HG03460 (cell line): Measurements from ENCODE around the gene DTNBP1.
"Not testable (repeated sequence)": the region's sequence is repeated elsewhere in the genome, so short reads cannot be mapped to it uniquely, and the experiment has no call there.

ENCODE experiments used
- ATAC-seq: cut with Tn5 transposase; IDR thresholded peaks from one replicate; pipeline ENCODE4 v1.9.1; 2021; ENCODE audit not compliant: unreplicated experiment

The DTNBP1 gene

DNA sequence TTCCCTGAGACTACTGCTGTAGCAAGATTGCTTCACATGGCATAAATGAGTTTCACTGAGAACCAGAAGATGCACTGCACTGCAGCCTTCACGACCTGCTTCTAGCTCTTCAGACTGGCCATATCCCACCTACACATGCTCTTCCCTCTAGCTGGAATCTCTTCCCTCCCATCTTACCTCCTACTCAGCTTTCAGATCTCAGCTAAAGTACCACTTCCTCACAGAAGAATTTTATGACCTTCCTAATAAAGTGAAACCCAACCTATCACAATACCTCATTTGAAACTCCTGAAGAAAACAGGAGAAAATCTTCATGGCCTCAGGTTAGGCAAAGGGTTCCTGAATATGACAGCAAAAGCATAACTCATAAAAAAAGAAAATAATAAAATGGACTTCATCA lies 99.9 kb downstream of the DTNBP1 start:
- no peak for ATAC-seq

DNA sequence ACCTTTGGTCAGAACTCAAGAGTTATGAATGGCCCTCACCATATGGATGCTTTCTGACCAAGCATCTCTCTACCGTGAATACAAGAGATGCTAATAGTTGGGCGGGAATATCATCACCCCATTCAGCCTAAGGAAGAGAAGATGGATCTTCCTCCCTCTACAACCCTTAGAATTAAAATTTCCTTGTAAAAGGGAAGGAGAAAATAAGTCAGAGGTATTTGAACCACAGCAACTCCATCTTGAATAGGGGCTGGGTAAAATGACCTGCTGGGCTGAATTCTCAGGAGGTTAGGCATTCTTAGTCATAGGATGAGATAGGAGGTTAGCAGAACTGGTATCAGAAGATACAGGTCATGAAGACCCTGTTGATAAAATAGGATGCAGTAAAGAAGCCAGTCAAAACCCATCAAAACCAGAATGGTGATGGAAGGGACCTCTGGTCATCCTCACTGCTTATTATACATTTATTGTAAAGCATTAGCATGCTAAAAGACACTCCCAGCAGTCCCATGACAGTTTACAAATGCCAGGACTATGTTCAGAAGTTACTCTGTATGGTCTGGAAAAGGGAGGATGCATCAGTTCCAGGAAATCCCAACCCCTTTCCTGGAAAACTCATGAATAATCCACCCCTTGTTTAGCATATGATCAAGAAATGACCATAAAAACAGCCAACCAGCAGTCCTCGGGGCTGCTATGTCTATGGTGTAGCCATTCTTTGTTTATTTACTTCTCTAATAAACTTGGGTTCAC lies 101.2 kb downstream of the DTNBP1 start:
- ATAC-seq, result no peak

DNA sequence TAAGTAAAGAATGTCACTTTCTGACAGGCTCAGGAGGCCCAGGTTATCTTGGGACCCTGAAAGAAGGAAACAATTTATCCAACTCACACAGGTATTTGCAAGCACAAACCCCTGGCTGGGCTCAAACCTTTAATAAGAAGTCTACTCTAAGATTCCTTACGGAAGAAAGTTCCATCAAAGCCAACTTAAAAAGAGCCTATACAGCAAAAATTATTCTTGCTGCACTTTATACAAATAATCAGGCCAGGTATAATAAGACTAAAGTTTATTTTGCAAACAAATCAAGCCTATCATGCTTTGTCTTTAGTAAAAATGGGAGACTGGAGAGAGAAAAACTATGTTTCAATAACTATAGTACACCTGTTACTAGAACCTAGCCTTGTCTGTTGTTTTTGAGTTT lies 102.1 kb downstream of the DTNBP1 start:
- no peak for ATAC-seq

GRCh38 chr6:15557174-15557573 lies 105.7 kb downstream of the DTNBP1 start:
- ATAC-seq, result no peak

DNA sequence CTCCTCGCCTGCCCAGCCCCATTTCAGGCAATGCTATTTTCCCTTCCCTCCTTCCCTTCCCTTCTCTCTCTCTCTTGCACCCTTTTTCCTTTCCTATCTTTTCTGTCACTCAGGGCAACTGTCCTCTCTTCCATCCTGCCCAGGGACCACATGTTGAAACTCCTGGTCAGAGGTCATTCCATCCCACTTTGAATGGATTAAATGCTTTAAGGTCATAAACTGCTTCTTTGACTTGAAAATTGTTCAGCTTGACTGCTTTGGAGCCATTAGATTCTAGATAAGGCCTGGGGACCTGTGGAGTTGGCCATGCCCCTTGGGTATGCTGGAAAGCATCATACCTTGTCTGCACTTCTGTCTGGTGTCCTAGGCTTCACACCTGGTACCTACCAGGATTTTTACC lies 106.1 kb downstream of the DTNBP1 start:
- no peak for ATAC-seq

DNA sequence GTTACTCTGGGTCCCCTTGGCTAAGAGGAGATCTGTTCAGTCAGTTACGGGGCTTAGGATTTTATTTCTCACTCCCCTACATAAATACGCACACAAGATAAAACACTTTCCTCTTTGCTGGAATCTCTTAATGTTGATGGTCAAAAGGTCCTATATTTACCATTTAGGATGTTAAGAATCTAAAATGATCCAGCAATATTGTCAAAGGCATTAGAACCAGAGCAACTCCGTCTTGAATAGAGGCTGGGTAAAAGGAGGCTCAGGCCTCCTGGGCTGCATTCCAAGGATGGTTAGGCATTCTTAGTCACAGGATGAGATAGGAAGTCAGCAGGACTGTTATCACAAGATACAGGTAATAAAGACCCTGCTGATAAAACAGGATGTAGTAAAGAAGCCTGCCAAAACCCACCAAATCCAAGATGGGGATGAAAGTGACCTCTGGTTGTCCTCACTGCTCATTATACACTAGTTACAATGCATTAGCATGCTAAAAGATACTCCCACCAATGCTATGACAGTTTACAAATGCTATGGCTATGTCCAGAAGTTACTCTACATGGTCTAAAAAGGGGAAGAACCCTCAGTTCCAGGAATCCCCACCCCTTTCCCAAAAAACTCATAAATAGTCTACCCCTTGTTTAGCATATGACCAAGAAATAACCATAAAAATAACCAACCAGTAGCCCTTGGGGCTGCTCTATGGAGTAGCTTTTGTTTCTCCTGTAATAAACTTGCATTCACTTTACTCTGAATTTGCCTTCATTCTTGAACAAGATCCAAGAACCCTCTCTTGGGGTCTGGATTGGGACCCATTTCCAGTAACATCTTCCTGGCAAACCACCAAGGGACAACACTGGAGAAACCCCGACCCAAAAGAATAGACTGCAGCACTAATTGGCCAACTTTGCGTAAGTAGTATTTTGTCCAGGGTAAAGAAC lies 107.5 kb downstream of the DTNBP1 start:
- ATAC-seq, result no peak

DNA sequence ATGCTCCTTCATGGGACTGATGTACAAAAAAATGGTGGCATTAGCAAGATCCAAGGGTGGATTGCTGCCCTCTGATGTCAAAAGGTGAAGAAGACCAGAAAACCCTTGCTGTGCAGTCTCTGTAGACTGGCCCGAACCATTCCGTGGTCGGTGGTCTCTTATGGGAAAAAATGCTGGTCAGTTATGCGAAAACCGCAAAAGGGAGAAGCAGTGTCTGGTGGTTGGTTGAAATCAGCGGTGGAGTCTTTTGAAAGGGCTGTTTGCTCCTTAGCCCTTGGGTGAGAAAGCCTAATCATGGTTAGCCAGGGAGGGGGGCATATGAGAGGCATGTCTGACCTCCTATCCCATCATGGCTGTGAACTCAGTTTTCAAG lies 108.1 kb downstream of the DTNBP1 start:
- no peak for ATAC-seq

DNA sequence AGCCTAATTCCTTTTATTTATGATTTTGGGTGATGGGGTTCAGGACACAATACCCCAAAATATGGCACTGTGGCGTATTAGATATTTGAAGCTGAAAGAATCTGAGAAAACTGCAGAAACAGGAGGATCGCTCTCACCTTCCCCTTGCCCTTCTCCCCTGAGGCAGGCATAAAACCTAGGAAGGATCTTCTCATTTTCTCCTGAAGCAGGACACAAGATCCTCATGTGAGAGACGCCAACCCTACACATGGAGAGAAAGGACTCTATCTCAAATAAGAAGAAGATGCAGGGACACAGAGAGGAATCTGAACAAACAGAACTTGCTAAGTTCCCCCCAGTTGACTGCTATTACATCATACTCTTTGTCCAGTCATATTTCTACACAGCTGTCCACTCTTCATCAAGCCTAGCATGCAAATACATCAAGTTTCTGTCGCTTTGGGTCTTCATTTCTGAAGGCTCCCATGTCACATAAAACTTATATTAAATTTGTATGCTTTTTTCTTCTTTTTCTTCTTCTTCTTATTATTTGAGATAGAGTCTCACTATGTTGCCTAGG lies 109.0 kb downstream of the DTNBP1 start:
- no peak for ATAC-seq

GRCh38 chr6:15553031-15553430 lies 109.8 kb downstream of the DTNBP1 start:
- no peak for ATAC-seq

DNA sequence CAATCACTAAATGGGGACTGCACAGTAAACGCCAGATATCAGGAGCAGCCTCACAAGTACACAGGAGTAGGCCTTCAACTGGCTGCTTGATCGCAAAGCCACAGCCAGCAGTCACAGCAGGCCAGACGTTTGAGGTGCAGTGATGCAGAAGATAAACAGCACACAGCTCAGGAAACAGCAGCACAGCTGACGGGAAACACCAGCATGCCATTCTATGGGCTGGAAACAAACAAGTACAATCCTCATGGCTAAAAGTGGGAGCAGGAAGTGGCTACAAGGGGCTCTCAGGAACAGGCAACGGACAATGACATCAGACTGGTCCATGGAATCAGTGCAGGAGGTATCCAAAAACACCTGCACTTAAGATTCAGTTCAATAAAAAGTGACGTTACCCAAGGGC lies 111.0 kb downstream of the DTNBP1 start:
- no peak for ATAC-seq

- ATAC-seq, result no peak
Measured at GRCh38 chr6:15551262-15551661, 111.6 kb downstream of the DTNBP1 start.

- ATAC-seq, result no peak
Measured at GRCh38 chr6:15550546-15551123, 112.2 kb downstream of the DTNBP1 start.

DNA sequence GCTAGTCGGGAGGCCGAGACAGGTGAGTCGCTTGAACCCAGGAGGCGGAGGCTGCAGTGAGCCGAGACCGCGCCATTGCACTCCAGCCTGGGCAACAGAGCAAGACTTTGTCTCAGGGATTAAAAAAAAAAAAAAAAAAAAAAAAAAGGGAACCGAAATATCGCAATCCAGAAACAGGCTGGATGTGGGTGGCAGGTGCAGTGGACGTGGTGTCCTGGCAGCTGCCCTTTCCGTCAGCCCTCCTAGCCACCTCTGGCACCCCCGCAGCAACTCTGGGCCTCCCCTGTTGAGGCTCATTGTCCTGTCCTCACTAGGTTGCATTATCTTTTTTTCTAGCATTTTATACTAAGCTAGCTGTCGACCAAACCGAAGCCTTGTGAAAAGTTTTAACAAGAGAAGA lies 113.5 kb downstream of the DTNBP1 start:
- no peak for ATAC-seq

GRCh38 chr6:15547400-15547799 lies 115.4 kb downstream of the DTNBP1 start:
- ATAC-seq, result no peak

GRCh38 chr6:15546591-15546990 lies 116.2 kb downstream of the DTNBP1 start:
- ATAC-seq, result no peak

DNA sequence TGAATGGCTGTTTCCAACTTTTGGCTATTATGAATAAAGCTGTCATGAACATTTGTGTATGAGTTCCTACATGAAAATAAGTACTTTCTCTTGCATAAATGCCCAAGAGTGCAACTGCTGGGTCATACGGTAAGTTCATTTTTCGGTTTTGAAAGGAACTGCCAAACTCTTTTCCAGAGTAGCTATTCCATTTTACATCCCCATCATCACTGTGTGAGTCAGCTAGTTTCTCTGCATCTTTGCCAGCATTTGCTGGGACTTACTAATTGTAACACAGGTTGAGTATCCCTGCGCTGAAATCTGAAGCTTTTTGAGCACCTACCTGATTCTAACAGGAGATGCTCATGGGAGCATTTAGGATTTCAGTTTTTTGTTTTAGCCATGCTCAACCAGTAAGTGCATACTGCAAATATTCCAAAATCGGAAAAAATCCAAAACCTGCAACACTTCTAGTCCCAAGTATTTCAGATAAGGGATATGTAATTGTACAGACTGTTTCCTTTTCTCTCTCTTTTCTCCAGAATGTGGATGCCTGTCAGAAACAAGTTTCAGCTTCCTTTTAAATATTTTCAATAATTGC lies 118.4 kb downstream of the DTNBP1 start:
- ATAC-seq, result no peak

DNA sequence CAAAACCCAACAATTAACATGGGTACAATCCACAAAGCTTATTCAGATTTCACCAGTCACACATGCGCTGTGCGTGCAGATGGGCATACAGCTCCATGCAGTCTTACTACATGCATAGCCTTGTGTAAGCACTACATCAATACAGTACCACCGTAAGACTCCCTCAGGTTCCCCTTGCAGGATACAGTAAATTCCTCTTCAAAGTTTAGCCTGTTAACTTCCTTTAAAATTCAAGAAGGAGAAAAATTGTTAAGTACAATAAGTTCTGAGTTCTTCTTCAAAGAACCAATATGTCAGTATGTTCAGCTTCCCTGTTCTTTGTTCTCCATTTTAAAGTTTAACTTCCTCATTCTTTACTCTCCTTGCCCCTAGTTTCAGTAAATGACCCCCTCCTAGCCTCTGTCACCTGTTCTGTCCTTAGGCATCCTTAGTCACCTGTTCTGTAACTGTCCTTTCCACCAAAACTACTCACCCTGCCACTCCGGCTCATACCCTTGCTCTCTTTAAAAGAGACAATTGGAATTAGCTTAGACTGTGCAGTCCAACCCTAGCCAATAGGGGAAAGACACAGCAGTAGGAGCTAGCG lies 119.4 kb downstream of the DTNBP1 start:
- not testable (repeated sequence) for ATAC-seq

GRCh38 chr6:15539722-15540270 lies 123.0 kb downstream of the DTNBP1 start:
- no peak for ATAC-seq

- ATAC-seq, result no peak
Measured at GRCh38 chr6:15538766-15539495, 123.9 kb downstream of the DTNBP1 start.

DNA sequence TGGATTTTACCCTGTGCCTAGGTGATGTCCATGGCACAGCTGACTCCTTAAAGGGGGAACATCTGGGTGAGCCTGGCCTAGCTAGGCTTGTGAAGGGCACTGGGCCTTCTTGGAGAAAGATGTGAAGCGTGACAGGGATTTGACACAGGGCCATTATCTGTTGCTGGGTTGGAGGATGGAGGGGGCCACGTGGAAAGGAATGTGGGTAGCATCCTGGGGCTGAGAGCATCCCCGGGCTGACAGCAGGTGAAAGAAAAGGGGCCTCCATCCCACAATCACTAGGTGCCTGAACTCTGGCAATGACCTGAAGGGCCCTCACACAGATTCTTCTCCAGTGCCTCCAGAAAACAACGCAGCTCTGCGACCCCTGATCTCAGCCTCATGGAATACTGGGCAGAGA lies 124.7 kb downstream of the DTNBP1 start:
- no peak for ATAC-seq
